Heart left ventricle (tissue), 13 donors: ENCODE measurements around the gene GPR152.

Experiments
- CTCF ChIP-seq, 12 donors: fragments of 200-600 bp; sonication (generic) in 4 of 12; IDR thresholded peaks; one replicate each; pipeline versions ENCODE4 v1.5.0 to v1.8.0; 2018 to 2022; ENCODE audit warnings: antibody characterized with exemption in 12 of 12, mild to moderate bottlenecking in 5 of 12
- POLR2A ChIP-seq, 2 donors: fragments of 450-650 bp; IDR thresholded peaks; one replicate each; pipeline ENCODE4 v1.6.1; 2017; ENCODE audit warnings: antibody characterized with exemption in 2 of 2, mild to moderate bottlenecking in 2 of 2, moderate library complexity in 2 of 2
- donor health status: ischemic (EF 13 %, LVEDD 7.1; RV severe dilation, severe dysfunction).
- donor health status: DM: no; HTN: yes; CAD: no.
- donor health status: DM: no; HTN: no; CAD: no.
- donor health status: ischemic (EF 25% LVEDD 6.9; RV normal size, moderate dysfunction).
- donor health status: ischemic (EF 25% LVEDD 5.7; RV mildly dilated, moderate dysfunction).
- donor health status: ischemic (EF 35%, LVEDD 5.7; RV mildly dilated, moderate dysfunction).
- donor health status: nonischemic (EF 11% LVEDD 7.7; RV severe dilation, severe dysfunction).
- donor health status: DM: yes; HTN: yes; CAD: no.
- donor health status: PGD.
- donor health status: ischemic (EF 29% LVEDD 5.4; RV normal size, mild dysfunction).
- donor health status: nonischemic (EF 23%, LVEDD 6.1; RV moderate dilation, normal function).

GRCh38 chr11:67453816-67454732 lies 1.5 kb upstream of the GPR152 start:
- TF ChIP-seq POLR2A (IDR thresholded peaks at IDR 0.05) (no peak), CTCF (IDR thresholded peaks at IDR 0.05) (no peak)
